ENCODE measurements around the gene SORBS2. TPM values are rescaled to one million over a fixed set of nuclear protein-coding genes. Genes with fewer than 3 reads are reported as not detected.

The SORBS2 gene
- total and polyA plus RNA-seq, 2 donors (not counting 3 experiments of a cell fraction or from before 2014, with no cell fraction given), result 69.8 to 82.5 TPM

- BruUV-seq (replicated peaks), result no TSS peak
- ChIA-PET CTCF (interaction anchor here (1.0 to 1.1 kb wide), 5 partner anchors 8 to 328 kb away, joined by 3 to 5 read pairs (median 4); no protein-coding TSS in a partner anchor), POLR2A (no interaction called here)
- DNase-seq (ENCODE audit: low read depth, low spot score) (no peak), FAIRE-seq (peak; percentile 42)
- no peaks in the 10 kb centered on the region for H3K27me3 ChIP-seq (ENCODE audit: control insufficient read depth in 2 of 2, insufficient read depth in 2 of 2, low read length in 2 of 2)
- peaks cover 57% of the 10 kb centered on the region for H3K4me1 ChIP-seq (ENCODE audit: control insufficient read depth, extremely low read depth, insufficient read depth, low read length)
- no peaks in the 10 kb centered on the region for H3K9me1 ChIP-seq (replicated peaks; ENCODE audit: control insufficient read depth, extremely low read depth, insufficient read depth, low read length)
- H3K4me3 ChIP-seq (replicated peaks in 1 of 3; ENCODE audit: insufficient read depth in 1 of 3, low read depth in 1 of 3, low read length in 3 of 3), result no peak overlapping the region
- dilution Hi-C loops (cut with MboI; ENCODE audit: extremely low pct_ligation_motif_present, low sequenced_read_pairs) (no loop called here), intact Hi-C loops (cut with micrococcal nuclease) (loop anchor here (2.0 kb wide), 1 partner anchor 63 kb away; no protein-coding TSS in a partner anchor)
- H3K9ac ChIP-seq (replicated peaks; ENCODE audit: extremely low read depth, insufficient read depth, low read length), result no peak overlapping the region
- H3K36me3 ChIP-seq (ENCODE audit: control insufficient read depth in 2 of 2, extremely low read depth in 1 of 2, insufficient read depth in 2 of 2, low read length in 2 of 2), result no peaks in the 10 kb centered on the region
- H3K4me2 ChIP-seq (ENCODE audit: insufficient read depth, low read length), result no peak overlapping the region
- peak overlapping the region; percentile 39 for H3K27ac ChIP-seq (ENCODE audit: insufficient read depth, low read depth, low read length)
- no peak for TF ChIP-seq MYC (IDR thresholded peaks at IDR 0.05; ENCODE audit: low read depth, low read length)
- TF ChIP-seq JUN (IDR thresholded peaks at IDR 0.05; ENCODE audit: borderline replicate concordance, insufficient read depth, insufficient read length, low read depth), result peak; percentile 17
- peak; percentile 24 for TF ChIP-seq FOS (IDR thresholded peaks at IDR 0.05; ENCODE audit: borderline replicate concordance, insufficient read depth, low read length)
- TF ChIP-seq EZH2 (IDR thresholded peaks at IDR 0.05; ENCODE audit: borderline replicate concordance, low read depth, low read length, severe bottlenecking), result no peak
- TF ChIP-seq GATA2 (IDR thresholded peaks at IDR 0.05; ENCODE audit: insufficient read depth, insufficient read length, low read depth, low read length), result no peak
- TF ChIP-seq MAX (IDR thresholded peaks at IDR 0.05; ENCODE audit: insufficient read depth, insufficient read length), result no peak
- no peak for TF ChIP-seq POLR2A (IDR thresholded peaks at IDR 0.05; ENCODE audit: low read depth, low read length)
- H3K79me2 ChIP-seq (ENCODE audit: control insufficient read depth, insufficient read depth, low read length), result no peaks in the 10 kb centered on the region
- no peaks in the 10 kb centered on the region for H3K9me3 ChIP-seq (replicated peaks; ENCODE audit: control insufficient read depth, insufficient read depth, low read length)
- no peak overlapping the region for H2AFZ ChIP-seq (ENCODE audit: low read depth, low read length)
- H4K20me1 ChIP-seq (replicated peaks; ENCODE audit: control insufficient read depth, extremely low read depth, insufficient read depth, low read length), result no peaks in the 10 kb centered on the region
These were observed 102.0 kb downstream of the SORBS2 start for GRCh38 chr4:185709802-185710486.

All from endothelial cell of umbilical vein (primary cell).